SKM-1 (cell line): ENCODE measurements around the gene DLST.

Experiments used
- DNase-seq: peaks from one replicate; lab custom pipeline; 2025; ENCODE audit not compliant: unreplicated experiment; lab: John Stamatoyannopoulos, UW

DLST gene

GRCh38 chr14:74860899-74861733, 20.6 kb upstream of the DLST start:
- peak; percentile 12 for DNase-seq

GRCh38 chr14:74861734-74862090, 20.0 kb upstream of the DLST start:
- no peak for DNase-seq

DNA sequence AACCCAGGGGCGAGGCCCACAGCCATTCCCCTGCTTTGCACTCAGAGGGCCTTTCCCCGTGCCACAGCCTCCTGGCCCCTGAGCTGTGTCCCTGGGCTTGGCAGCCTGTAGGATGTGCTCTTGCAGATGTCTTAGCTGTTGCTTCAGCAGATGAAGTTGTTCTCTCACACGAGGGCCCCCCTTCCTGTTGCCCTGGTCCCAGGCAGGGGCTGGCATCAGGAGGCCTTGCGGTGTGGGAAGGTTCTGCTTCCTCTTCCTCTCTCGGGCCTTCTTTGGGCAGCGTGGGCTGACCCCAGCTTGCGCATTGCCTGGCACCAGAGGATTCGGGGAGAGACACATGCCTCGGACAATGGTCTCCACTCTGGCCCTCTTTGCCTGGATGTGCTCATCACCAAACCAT, 18.4 kb upstream of the DLST start:
- DNase-seq: no peak

DNA sequence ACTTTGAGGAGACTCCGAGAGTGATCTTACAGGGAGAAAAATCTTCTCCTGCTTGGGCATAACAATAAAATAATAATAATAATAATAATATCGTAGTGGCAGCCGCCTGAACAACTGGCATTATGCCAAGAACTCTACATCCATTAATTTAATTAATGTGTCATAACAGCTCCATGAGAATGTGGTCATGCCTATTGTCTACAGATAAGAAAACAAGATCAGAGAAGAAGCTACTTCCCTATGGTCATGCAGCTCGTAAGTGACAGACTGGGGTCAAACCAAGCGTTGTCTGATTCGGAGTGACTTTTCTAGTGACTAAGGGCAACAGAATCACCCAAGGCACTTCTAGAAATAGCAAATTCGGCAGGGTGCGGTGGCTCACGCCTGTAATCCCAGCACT, 17.5 kb upstream of the DLST start:
- no peak for DNase-seq

- no peak for DNase-seq
Measured at GRCh38 chr14:74865156-74865555, 16.6 kb upstream of the DLST start.

DNA sequence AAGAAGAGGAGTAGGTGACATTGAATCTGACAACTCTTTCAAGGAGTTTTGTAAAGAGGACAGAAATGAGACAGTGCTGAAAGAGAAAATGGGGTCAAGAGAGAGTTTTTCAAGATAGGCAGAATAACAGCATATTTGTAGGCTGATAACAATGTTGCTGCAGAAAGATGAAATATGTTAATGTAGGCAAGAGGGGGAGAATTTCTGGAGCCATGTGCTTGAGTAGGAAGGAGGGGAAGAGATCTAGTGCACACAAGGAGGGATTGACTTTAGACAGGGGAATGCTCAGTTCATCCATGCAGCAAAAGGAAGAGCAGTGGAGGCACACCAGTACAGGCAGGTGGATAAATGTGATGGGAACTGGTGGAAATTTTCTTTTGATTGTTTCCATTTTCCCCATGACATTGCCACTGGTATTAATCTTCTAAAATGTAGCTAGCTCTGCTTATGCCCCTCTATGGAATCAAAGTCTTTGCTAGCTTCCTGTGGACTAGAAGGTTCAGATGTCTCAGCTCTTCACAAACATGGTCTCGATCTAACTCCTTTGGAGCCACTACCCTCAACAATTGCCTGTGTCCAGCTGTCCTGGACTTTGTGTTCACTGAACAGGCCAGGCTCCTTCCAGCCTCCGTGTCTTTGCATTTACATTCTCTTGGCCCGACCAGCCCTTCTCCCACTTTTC, 14.9 kb upstream of the DLST start:
- no peak for DNase-seq

- no peak for DNase-seq
Measured at GRCh38 chr14:74867673-74868072, 14.0 kb upstream of the DLST start.

DNA sequence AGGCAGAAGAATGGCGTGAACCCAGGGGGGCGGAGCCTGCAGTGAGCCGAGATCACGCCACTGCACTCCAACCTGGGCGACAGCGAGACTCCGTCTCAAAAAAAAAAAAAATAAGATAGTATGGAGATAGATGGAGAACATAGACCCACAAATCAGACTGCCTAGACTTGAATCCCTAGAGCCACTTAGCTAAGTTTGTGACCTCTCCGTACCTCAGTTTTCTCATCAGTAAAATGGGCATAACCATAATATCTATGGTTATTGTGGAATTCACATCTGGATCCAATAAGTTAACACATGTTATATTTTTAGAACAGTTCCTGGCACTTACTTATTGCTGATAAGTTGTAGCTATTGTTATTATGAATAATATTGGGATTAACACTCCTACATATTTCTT, 13.0 kb upstream of the DLST start:
- DNase-seq: no peak

GRCh38 chr14:74871819-74872218, 9.9 kb upstream of the DLST start:
- no peak for DNase-seq

DNA sequence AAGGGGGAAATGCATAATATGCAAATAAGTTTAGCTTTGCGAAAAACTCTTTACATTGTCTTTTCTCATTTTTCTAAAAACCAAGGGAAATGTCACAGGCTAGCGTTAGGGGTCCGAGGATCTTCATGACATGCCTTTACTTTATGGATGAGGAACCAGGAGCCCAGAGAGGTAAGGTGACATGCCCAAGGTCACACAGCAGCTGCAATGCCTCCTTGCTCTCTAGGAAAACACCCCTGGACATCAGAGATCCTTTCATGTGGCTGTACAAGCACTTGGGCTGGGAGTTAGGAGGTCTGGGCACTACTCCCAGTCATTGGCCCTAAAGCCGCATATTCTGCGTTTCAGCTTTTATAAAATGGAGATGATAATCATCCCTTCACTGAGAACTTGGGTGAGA, 6.5 kb upstream of the DLST start:
- DNase-seq: no peak

GRCh38 chr14:74875941-74876913, 5.5 kb upstream of the DLST start, which contains the start of gene PROX2:
Gene PROX2 (minus strand): TSS chr14:74876145. CDS start chr14:74863834, 12,311 bp downstream.
- DNase-seq: no peak

DNA sequence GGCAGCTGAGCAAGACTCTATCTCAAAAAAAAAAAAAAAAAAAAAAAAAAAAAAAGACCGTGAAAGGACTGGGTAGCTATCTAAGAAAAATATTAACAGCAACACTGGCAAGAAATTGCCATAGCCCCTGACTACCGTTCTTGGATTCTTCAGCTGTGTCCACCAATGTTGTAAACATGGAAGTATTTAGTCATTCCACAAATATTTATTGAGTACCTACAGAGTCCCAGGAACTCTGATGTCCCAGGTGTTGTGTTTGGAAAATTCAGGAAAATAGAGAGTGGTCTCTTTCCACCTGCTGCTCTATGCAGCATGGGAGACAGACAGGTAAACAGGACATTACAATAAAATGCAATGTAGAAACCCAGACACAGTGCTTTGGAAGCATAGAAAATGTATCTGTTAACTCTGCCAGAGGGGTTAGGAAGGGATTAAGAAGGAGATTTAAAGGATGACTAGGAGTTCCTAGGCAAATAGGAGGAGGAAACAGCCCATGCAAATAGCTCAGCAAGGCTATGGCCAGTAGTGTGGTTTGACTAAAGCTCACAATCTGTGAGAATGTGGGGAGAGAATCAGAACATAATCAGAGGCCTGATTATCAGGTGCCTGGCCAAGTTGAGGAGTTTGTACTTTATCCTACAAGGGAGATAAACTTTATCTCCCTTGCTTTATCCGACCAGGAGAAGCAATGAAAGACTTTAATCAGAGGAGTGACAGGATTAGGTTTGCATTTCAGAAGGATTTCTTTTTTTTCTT, 2.1 kb upstream of the DLST start:
- no peak for DNase-seq

DNA sequence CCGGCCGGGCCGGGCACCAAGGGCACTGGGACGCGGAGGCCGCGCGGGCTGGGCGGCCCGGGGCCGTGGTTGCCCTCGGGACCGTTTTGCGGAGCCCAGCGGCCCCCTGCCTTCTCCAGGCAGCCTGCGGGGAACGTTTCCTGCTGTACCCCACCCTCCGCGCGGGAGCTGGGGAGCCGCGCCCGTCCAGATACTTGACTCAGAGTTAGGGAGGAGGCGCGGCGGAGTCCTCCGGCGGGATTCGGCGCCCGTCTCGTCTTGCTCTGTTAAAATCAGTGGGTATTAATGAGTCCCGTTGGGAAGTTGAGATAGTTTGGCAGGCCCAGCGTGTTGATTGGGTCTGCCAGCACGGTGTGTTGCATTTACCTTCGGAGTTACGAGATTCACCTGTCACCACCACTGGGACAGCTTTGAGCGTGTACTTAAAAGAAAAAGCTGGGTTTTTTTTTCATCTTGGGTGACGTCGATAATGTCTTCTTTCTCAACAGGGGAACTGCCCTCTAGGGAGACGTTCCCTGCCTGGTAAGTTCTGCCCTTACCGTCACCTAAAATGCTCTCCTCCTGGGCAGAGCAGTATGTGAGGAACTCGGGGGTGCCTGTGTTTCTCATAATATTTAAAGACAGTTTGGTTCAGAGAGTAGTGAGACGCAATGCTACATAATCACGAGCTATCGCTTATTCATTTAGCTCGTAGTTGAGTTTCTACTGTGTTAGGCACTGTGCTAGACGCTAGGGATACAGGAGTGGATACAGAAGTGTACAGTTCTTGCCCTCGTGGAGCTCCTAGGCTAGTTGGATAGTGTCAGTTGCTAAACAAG, 596 bp downstream of the DLST start:
- no peak for DNase-seq

DNA sequence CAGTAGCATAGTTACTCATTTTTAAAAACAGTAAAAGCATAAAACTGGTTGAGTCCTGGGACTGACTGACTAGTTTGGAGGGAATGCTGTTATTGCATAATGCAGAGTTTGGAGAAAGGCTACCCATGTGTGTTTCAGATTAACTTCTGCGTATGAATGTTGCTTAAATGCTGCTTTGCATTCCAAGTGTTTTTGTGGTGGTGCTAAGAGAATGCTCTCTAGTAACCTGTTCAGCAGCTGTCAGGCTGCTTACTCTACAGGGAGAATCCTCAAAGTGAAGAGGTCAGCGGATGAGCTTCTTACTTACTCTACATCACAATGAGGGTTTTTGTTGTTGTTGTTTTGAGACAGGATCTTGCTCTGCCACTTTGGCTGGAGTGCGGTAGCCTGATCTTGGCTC, 4.3 kb downstream of the DLST start:
- DNase-seq: no peak

DNA sequence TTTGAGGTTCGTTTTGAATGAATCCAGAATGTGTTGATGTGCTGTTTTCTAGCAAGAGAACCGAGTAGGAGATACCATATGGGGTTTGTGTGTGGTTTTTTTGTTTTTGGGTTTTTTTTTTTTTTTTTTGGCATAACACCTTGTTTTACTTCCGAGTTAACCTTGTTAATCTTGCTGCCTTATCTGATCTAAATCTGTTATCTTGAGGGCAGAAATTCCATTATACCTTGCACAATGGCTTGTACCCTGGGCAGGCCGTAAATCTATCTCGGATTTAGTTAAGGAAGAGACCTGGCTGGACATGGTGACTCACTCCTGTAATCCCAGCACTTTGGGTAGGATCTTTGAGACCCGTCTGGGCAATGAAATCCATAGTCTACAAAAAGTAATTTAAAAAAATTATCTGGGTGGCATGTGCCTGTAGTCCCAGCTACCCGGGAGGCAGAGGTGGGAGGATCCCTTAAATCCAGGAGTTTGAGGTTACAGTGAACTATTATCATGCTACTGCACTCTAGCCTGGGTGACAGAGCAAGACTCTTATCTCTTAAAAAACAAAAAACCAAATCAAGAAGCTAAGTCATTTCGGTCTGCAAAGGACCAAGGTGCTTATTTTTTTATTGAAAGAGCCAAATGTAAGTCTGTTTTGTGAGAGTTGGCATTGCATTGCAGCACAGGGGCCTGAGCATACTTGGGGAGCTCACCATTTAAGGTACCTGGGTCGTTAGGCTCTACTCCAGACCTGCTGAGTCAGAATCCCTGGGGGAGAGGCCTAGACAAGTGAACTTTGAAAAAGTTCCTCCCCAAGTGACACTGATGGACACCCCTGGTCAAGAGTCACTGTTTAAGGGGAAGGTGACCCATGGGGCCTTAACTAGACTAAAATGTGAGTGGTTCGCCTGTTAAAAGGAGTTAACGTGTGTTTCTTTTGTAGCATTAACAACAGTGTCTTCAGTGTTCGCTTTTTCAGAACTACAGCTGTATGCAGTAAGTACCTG, 6.7 kb downstream of the DLST start:
- no peak for DNase-seq

GRCh38 chr14:74890262-74890661, 8.5 kb downstream of the DLST start:
- no peak for DNase-seq

DNA sequence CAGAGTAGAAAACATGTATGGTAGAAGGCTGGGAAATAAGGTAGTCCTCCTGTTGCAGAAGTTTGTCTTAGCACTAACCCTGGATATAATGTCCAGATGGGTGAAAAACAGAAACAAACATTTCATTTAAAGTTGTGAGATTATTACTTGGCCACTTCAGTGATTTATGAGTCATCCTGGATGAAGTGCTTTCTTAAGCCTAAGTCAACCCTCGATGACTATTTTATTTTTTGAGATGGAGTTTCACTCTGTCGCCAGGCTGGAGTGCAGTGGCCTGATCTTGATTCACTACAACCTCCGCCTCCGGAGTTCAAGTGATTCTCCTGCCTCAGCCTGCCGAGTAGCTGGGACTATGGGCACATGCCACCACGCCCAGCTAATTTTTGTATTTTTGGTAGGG, 10.2 kb downstream of the DLST start:
- DNase-seq: no peak

DNA sequence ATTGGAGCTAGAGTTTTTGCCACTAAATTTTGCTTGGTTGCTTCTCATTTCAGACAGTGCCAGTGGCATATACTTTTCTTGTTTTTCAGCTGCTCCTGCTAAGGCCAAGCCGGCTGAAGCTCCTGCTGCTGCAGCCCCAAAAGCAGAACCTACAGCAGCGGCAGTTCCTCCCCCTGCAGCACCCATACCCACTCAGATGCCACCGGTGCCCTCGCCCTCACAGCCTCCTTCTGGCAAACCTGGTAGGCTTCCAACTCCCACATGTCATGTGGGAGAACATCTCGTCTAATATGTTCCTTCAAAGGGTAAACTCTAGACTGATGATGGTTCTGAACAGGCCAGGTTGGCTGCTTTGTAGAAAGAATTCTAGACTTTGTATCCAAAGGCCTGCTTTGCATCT, 11.0 kb downstream of the DLST start:
- DNase-seq: no peak

- no peak for DNase-seq
Measured at GRCh38 chr14:74893614-74894091, 11.9 kb downstream of the DLST start.
